ENCODE measurements around the gene DLG2.

DLG2 gene

GRCh38 chr11:83923961-83924360, 1703.2 kb downstream of the DLG2 start:
- TF ChIP-seq CTCF (IDR thresholded peaks at IDR 0.05; ENCODE audit: unreplicated experiment in 3 of 3) = no peak
- Mint-ChIP-seq H3K4me1 (no peaks in the 10 kb centered on the region), H3K27me3 (ENCODE audit: low read depth) (no peaks in the 10 kb centered on the region), H3K27ac (no peak overlapping the region), H3K36me3 (ENCODE audit: low read depth) (no peaks in the 10 kb centered on the region), H3K9me3 (no peaks in the 10 kb centered on the region), H3K4me3 (no peak overlapping the region)

DNA sequence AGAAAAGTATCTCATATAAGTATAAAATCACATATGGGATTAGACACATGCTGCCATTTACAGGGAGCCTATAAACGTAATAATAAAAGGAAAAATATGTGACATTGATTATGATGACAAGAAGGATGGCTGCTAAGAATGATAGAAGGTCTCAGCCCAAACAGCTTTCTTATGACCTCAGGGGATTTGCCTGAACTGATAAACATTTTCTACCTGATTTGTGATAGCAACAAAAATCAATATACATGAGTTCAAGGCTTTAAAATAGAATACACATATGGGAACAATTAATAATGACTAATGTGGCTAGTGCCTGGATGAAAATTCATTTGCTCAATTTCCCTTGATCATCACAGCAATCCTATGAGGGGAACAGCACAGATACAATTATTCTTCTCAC, 1704.2 kb downstream of the DLG2 start:
- Mint-ChIP-seq H3K27ac (no peak overlapping the region), H3K36me3 (ENCODE audit: low read depth) (no peaks in the 10 kb centered on the region), H3K27me3 (ENCODE audit: low read depth) (no peaks in the 10 kb centered on the region), H3K9me3 (no peaks in the 10 kb centered on the region), H3K4me1 (no peaks in the 10 kb centered on the region), H3K4me3 (no peak overlapping the region)
- TF ChIP-seq CTCF (IDR thresholded peaks at IDR 0.05; ENCODE audit: unreplicated experiment in 3 of 3) = no peak

DNA sequence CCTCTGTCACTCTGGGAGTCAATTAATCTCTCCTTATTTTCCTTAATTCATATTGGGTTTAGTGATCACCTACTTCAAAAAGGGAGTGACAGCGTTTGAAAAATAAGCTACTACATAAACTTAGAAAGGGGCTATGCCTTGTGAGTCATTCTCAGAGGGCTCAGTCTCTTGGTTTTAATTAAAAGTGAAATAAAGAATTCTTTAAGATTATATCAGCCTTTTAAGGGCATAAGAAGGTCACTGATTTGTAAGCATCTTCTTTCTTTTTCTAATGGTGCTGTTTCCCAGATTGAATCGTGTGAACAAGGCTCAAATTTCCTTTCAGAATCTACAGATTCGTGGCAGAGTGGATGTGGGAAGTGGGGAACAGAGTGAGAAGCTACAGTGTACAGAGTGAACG, 1704.8 kb downstream of the DLG2 start:
- Mint-ChIP-seq H3K4me3 (no peak overlapping the region), H3K27me3 (ENCODE audit: low read depth) (no peaks in the 10 kb centered on the region), H3K27ac (no peak overlapping the region), H3K4me1 (no peaks in the 10 kb centered on the region), H3K36me3 (ENCODE audit: low read depth) (no peaks in the 10 kb centered on the region), H3K9me3 (no peaks in the 10 kb centered on the region)
- TF ChIP-seq CTCF (IDR thresholded peaks at IDR 0.05; ENCODE audit: unreplicated experiment in 3 of 3) = no peak

GRCh38 chr11:83921447-83922192, 1705.5 kb downstream of the DLG2 start:
- no peaks in the 10 kb centered on the region for H3K4me1 Mint-ChIP-seq
- H3K4me3 Mint-ChIP-seq = no peak overlapping the region
- H3K27ac Mint-ChIP-seq = no peak overlapping the region
- H3K36me3 Mint-ChIP-seq (ENCODE audit: low read depth) = no peaks in the 10 kb centered on the region
- H3K27me3 Mint-ChIP-seq (ENCODE audit: low read depth) = no peaks in the 10 kb centered on the region
- no peaks in the 10 kb centered on the region for H3K9me3 Mint-ChIP-seq
- no peak for TF ChIP-seq CTCF (IDR thresholded peaks at IDR 0.05; ENCODE audit: unreplicated experiment in 3 of 3)

- Mint-ChIP-seq H3K4me3 (no peak overlapping the region), H3K27me3 (ENCODE audit: low read depth) (no peaks in the 10 kb centered on the region), H3K27ac (no peak overlapping the region), H3K9me3 (no peaks in the 10 kb centered on the region), H3K36me3 (ENCODE audit: low read depth) (no peaks in the 10 kb centered on the region), H3K4me1 (no peaks in the 10 kb centered on the region)
- TF ChIP-seq CTCF (IDR thresholded peaks at IDR 0.05; ENCODE audit: unreplicated experiment in 3 of 3) = no peak
Measured at GRCh38 chr11:83918476-83918875, 1708.7 kb downstream of the DLG2 start.

- Mint-ChIP-seq H3K4me1 (no peaks in the 10 kb centered on the region), H3K27me3 (ENCODE audit: low read depth) (no peaks in the 10 kb centered on the region), H3K27ac (no peak overlapping the region)
Measured at GRCh38 chr11:83914995-83915394, 1712.1 kb downstream of the DLG2 start.

More at GRCh38 chr11:83914995-83915394, 1712.1 kb downstream of the DLG2 start:
- TF ChIP-seq CTCF (IDR thresholded peaks at IDR 0.05; ENCODE audit: unreplicated experiment in 3 of 3) = no peak
- no peak overlapping the region for H3K4me3 Mint-ChIP-seq
- no peaks in the 10 kb centered on the region for H3K9me3 Mint-ChIP-seq
- no peaks in the 10 kb centered on the region for H3K36me3 Mint-ChIP-seq (ENCODE audit: low read depth)

All from nephron (organoid).